H1 (cell line): Measurements from ENCODE around the gene MEI1. TPM values are rescaled to one million over a fixed set of nuclear protein-coding genes. Genes with fewer than 3 reads are reported as not detected.
A peak's percentile ranks its signal among the peaks of the same experiment; 100 is the strongest.

Experiments used
- CTCF ChIA-PET: fragments of 300-600 bp; sonication (Branson Sonifier 250); formaldehyde crosslinking; loops from one replicate; lab custom pipeline; 2021; ENCODE audit not compliant: partially characterized antibody; lab: Charles Lee
- POLR2A ChIA-PET: fragments of 300-600 bp; sonication (Branson Sonifier 250); formaldehyde crosslinking; loops from one replicate; lab custom pipeline; 2021; ENCODE audit warnings: inconsistent platforms; ENCODE audit not compliant: partially characterized antibody; lab: Charles Lee
- DNase-seq, 2 experiments: peaks; one replicate each; pipeline versions ENCODE4 v3.0.0 to v3.0.0-alpha.2; 2010 to 2022; ENCODE audit warnings: low spot score in 2 of 2, low read depth in 1 of 2, mixed read lengths in 1 of 2
- FAIRE-seq: peaks from 2 replicates; lab custom pipeline; 2011; peaks lifted over from hg19 to GRCh38; lab: Jason Lieb, UNC
- H2AFZ ChIP-seq: 2 replicates; pipeline ENCODE4 v1.8.1; 2012; ENCODE audit warnings: low read length, inconsistent platforms
- H2AK5ac ChIP-seq: 2 replicates; pipeline ENCODE4 v1.6.1; 2013; ENCODE audit warnings: low read depth, low read length
- H2BK120ac ChIP-seq: replicated peaks from 2 replicates; pipeline ENCODE3; 2013; ENCODE audit warnings: low read depth, low read length, inconsistent platforms
- H2BK12ac ChIP-seq: 2 replicates; pipeline ENCODE4 v1.6.1; 2013; ENCODE audit warnings: low read depth, low read length
- H2BK15ac ChIP-seq: 2 replicates; pipeline ENCODE4 v1.6.1; 2013; ENCODE audit warnings: low read length
- H2BK20ac ChIP-seq: 2 replicates; pipeline ENCODE4 v1.6.1; 2013; ENCODE audit warnings: low read length
- H2BK5ac ChIP-seq: 2 replicates; pipeline ENCODE4 v1.6.1; 2013; ENCODE audit warnings: low read depth, low read length
- H3K14ac ChIP-seq: 2 replicates; pipeline ENCODE4 v1.6.1; 2013; ENCODE audit warnings: inconsistent platforms; ENCODE audit not compliant: insufficient read length
- H3K18ac ChIP-seq: 2 replicates; pipeline ENCODE4 v1.6.1; 2013; ENCODE audit warnings: low read length; ENCODE audit errors: extremely low read depth
- H3K23ac ChIP-seq: 2 replicates; pipeline ENCODE4 v1.6.1; 2013; ENCODE audit warnings: inconsistent platforms; ENCODE audit not compliant: insufficient read length
- H3K23me2 ChIP-seq: 2 replicates; pipeline ENCODE4 v1.6.1; 2013; ENCODE audit warnings: low read depth, low read length
- H3K27ac ChIP-seq: 2 replicates; pipeline ENCODE4 v1.6.1; 2011; ENCODE audit warnings: low read depth, low read length, inconsistent platforms
- H3K27me3 ChIP-seq, 4 experiments: replicated peaks in 1 of 4; 1 replicate in 1 of 4; 2 replicates in 3 of 4; pipeline versions ENCODE4 v1.6.1 to v1.8.1; 2011 to 2013; ENCODE audit warnings: low read length in 3 of 4, mild to moderate bottlenecking in 3 of 4, inconsistent platforms in 2 of 4, mixed read lengths in 2 of 4, moderate library complexity in 1 of 4; ENCODE audit not compliant: control insufficient read depth in 3 of 4, insufficient read depth in 3 of 4; ENCODE audit errors: extremely low read depth in 1 of 4
- H3K36me3 ChIP-seq, 4 experiments: 2 replicates each; pipeline versions ENCODE4 v1.6.1 to v1.8.1; 2011 to 2013; ENCODE audit warnings: mild to moderate bottlenecking in 4 of 4, low read length in 3 of 4, moderate library complexity in 2 of 4, control low read depth in 1 of 4, inconsistent platforms in 1 of 4; ENCODE audit not compliant: insufficient read depth in 4 of 4, control insufficient read depth in 2 of 4
- H3K4ac ChIP-seq: replicated peaks from 2 replicates; pipeline ENCODE3; 2013; ENCODE audit warnings: low read length, low read depth, mixed read lengths, inconsistent platforms; ENCODE audit not compliant: insufficient read length
- H3K4me1 ChIP-seq, 4 experiments: replicated peaks in 1 of 4; 1 replicate in 1 of 4; 2 replicates in 3 of 4; pipeline versions ENCODE4 v1.6.1 to v1.8.1; 2011 to 2013; ENCODE audit warnings: low read length in 3 of 4, inconsistent platforms in 2 of 4, mixed read lengths in 1 of 4; ENCODE audit not compliant: insufficient read depth in 4 of 4, control insufficient read depth in 3 of 4
- H3K4me2 ChIP-seq, 2 experiments: 2 replicates each; pipeline versions ENCODE4 v1.6.1 to v1.8.1; 2011 to 2013; ENCODE audit warnings: low read depth in 2 of 2, low read length in 2 of 2, control low read depth in 1 of 2, inconsistent platforms in 1 of 2, mild to moderate bottlenecking in 1 of 2; ENCODE audit not compliant: insufficient read depth in 1 of 2
- H3K4me3 ChIP-seq, 4 experiments: fragments of 200-600, 300-600 bp in 1 of 4; sonication (generic), shearing (Covaris generic), sonication (Bioruptor Twin) in 1 of 4; 2 replicates each; pipeline versions ENCODE4 v1.5.1 to v1.8.1; 2011 to 2016; ENCODE audit warnings: low read length in 4 of 4, low read depth in 3 of 4, control low read depth in 2 of 4, inconsistent platforms in 2 of 4, mild to moderate bottlenecking in 2 of 4, mixed read lengths in 1 of 4, moderate library complexity in 1 of 4; ENCODE audit not compliant: insufficient read depth in 2 of 4; ENCODE audit errors: extremely low read depth in 1 of 4
- H3K56ac ChIP-seq: replicated peaks from 2 replicates; pipeline ENCODE3; 2013; ENCODE audit warnings: low read depth, mild to moderate bottlenecking, mixed read lengths, low read length, inconsistent platforms; ENCODE audit not compliant: insufficient read length
- H3K79me1 ChIP-seq: 2 replicates; pipeline ENCODE4 v1.6.1; 2013; ENCODE audit warnings: low read depth, low read length, control low read depth
- H3K79me2 ChIP-seq, 2 experiments: 2 replicates each; pipeline versions ENCODE4 v1.6.1 to v1.8.1; 2012 to 2013; ENCODE audit warnings: low read length in 2 of 2, mild to moderate bottlenecking in 2 of 2, inconsistent platforms in 1 of 2; ENCODE audit not compliant: insufficient read depth in 2 of 2, control insufficient read depth in 1 of 2
- H3K9ac ChIP-seq, 4 experiments: replicated peaks in 1 of 4; 1 replicate in 1 of 4; 2 replicates in 3 of 4; pipeline versions ENCODE4 v1.6.1 to v1.8.1; 2011 to 2013; ENCODE audit warnings: low read depth in 3 of 4, low read length in 3 of 4, control low read depth in 2 of 4, mild to moderate bottlenecking in 2 of 4, moderate library complexity in 2 of 4, inconsistent platforms in 1 of 4; ENCODE audit errors: extremely low read depth in 1 of 4
- H3K9me3 ChIP-seq, 2 experiments: 2 replicates each; pipeline versions ENCODE4 v1.6.1 to v1.8.1; 2012 to 2013; ENCODE audit warnings: mild to moderate bottlenecking in 2 of 2, moderate library complexity in 2 of 2, control low read depth in 1 of 2, inconsistent platforms in 1 of 2, low read depth in 1 of 2, low read length in 1 of 2, mixed read lengths in 1 of 2; ENCODE audit not compliant: insufficient read depth in 2 of 2
- H4K20me1 ChIP-seq, 2 experiments: replicated peaks in 1 of 2; 2 replicates each; pipeline versions ENCODE3 to v1.8.1; 2011 to 2013; ENCODE audit warnings: inconsistent platforms in 2 of 2, low read length in 2 of 2, mild to moderate bottlenecking in 1 of 2; ENCODE audit not compliant: insufficient read depth in 2 of 2, control insufficient read depth in 1 of 2
- H4K5ac ChIP-seq: 2 replicates; pipeline ENCODE4 v1.6.1; 2013; ENCODE audit warnings: low read length, low read depth, mixed read lengths, inconsistent platforms; ENCODE audit not compliant: insufficient read length
- H4K8ac ChIP-seq: 2 replicates; pipeline ENCODE4 v1.8.0; 2013; ENCODE audit warnings: mild to moderate bottlenecking, moderate library complexity, low read length, inconsistent platforms; ENCODE audit not compliant: insufficient read depth; ENCODE audit errors: extremely low read depth
- H4K91ac ChIP-seq: replicated peaks from 2 replicates; pipeline ENCODE3; 2013; ENCODE audit warnings: low read length, mixed read lengths, inconsistent platforms; ENCODE audit not compliant: insufficient read length
- YY1 ChIP-seq: IDR thresholded peaks from 2 replicates; pipeline ENCODE4 v1.6.1; 2011; ENCODE audit warnings: low read depth, mild to moderate bottlenecking, low read length
- WGBS, 2 experiments: shearing (Covaris generic) in 1 of 2; methylation state at CpG; one replicate each; pipeline versions ENCODE4 v1.1.6 to v1.1.7; 2013 to 2015; ENCODE audit warnings: low lambda C conversion rate in 2 of 2, mixed read lengths in 2 of 2, inconsistent platforms in 1 of 2, low coverage in 1 of 2, missing lambda C conversion rate in 1 of 2; ENCODE audit not compliant: insufficient replicate concordance in 2 of 2, insufficient coverage in 1 of 2, insufficient read length in 1 of 2; ENCODE audit errors: extremely low coverage in 1 of 2, missing lambda C conversion rate in 1 of 2; 5-methylcytosine and 5-hydroxymethylcytosine counted together
- polyA plus RNA-seq, 7 experiments: library from polyadenylated mRNA; depleted of rRNA in 3 of 7; stranded (reverse) in 5 of 7; unstranded in 2 of 7; fragments of >200 nt in 5 of 7; fragments of 200-250 nt in 2 of 7; gene quantifications; 1 replicate in 5 of 7; 2 replicates in 1 of 7; 4 replicates in 1 of 7; pipeline versions ENCODE4 v1.2.1 to v1.2.3, GENCODE V29; 2011 to 2013; ENCODE audit warnings: missing spikeins in 2 of 7, mixed read lengths in 2 of 7
- total RNA-seq: library from RNA; stranded (reverse); fragmentation: NEBNext Ultra II Directional; extraction: Animal tissue kit (Norgen Biotek cat#: 25700); gene quantifications from 2 replicates; pipeline ENCODE4 v1.2.1, GENCODE V29; 2021
- TF ChIP-seq, protein P1 (sequence below): IDR thresholded peaks from 2 replicates; pipeline ENCODE4 v1.6.1; 2012; ENCODE audit warnings: inconsistent platforms

The MEI1 gene
- total and polyA plus RNA-seq, 2 of the 8 experiments (the other 6 are each of a cell fraction or from before 2014, with no cell fraction given) = 0.27 to 0.54 TPM

DNA sequence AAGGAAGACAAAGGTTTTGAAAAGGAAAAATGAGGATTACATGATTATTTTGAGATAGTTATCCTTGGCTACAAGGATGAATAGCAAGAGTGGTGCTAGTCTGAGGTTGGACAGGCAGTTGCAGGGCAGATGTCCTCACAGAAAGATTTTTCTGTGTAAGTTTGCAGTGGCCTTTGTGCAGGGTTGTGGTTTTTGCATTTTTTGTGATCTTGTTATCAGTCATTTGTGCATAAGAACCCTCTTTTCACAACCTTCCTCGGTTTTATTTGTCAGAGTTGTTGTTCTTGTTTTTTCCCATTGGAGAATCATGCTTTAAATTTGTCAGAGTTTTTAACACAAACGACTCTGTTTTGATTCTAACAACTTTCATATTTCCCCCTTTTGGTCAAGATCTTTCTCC lies 102.6 kb downstream of the MEI1 start:
- Histone ChIP-seq H3K18ac (no peak overlapping the region), H4K91ac (no peak overlapping the region), H3K23ac (no peak overlapping the region), H4K5ac (no peak overlapping the region), H3K9ac (no peak overlapping the region), H2BK12ac (no peak overlapping the region), H3K4me1 (peaks cover 8 to 15% (median 9%) of the 10 kb centered on the region in 4 experiments), H3K56ac (no peak overlapping the region), H3K4me2 (peak overlapping the region; percentile 93 to 96), H2AFZ (no peak overlapping the region), H3K27me3 (no peaks in the 10 kb centered on the region), H3K36me3 (no peaks in the 10 kb centered on the region), H3K79me1 (peaks cover 3% of the 10 kb centered on the region; the same call in 1 of the 2 replicates), H2BK15ac (no peak overlapping the region), H3K14ac (no peak overlapping the region), H2AK5ac (no peak overlapping the region), H4K20me1 (peaks cover 0 to 6% of the 10 kb centered on the region in 2 experiments), H2BK5ac (no peak overlapping the region), H2BK120ac (no peak overlapping the region), H3K4ac (no peak overlapping the region), H4K8ac (no peak overlapping the region), H3K27ac (no peak overlapping the region), H3K79me2 (peaks cover 0 to 25% of the 10 kb centered on the region in 2 experiments; a peak in 3 of 4 replicates), H3K9me3 (no peaks in the 10 kb centered on the region), H3K23me2 (peaks cover 14% of the 10 kb centered on the region), H3K4me3 (peak overlapping the region; percentile 78 to 91 (median 86); a peak in 4 of 8 replicates), H2BK20ac (no peak overlapping the region)
- DNase-seq (no peak), FAIRE-seq (no peak)
- no peak for TF ChIP-seq YY1
- TF ChIP-seq, protein P1, sequence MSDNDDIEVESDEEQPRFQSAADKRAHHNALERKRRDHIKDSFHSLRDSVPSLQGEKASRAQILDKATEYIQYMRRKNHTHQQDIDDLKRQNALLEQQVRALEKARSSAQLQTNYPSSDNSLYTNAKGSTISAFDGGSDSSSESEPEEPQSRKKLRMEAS = no peak
- WGBS, 2 experiments = 80% methylated on average over 2 of the region's 2 CpGs; no CpG with 5 or more reads in 1 of the 2 experiments
- POLR2A ChIA-PET = interaction anchor here (0.6 to 3.1 kb wide), 13 partner anchors 12 to 263 kb away, joined by 4 to 30 read pairs (median 6); partner anchors contain the start of genes SREBF2 and TNFRSF13C
- CTCF ChIA-PET = interaction anchor here (1.0 to 3.8 kb wide), 4 partner anchors 21 to 135 kb away, joined by 3 to 20 read pairs (median 8); no protein-coding TSS in a partner anchor
